Measurements from ENCODE around the gene SMARCA2.

SMARCA2 gene

DNA sequence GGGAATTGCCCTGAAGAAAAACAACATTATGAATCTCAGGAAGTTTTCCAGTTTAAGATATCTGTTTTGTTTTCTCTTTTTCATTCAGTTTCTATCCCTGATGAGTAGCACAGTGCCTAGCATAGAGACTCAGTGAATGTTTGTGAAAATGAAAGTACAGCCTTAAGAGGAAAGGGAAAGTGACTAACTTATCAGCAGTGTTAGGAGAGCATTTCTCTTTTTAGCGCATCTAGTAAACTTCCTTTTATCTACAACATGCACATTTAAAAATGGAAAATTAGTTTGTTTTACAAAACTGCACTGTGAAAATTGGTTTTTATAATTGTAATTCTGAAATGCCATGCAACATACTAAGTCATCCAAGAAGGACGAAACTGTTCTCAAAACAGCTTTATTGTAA, 110.8 kb downstream of the SMARCA2 start:
- H3K79me2 ChIP-seq (ENCODE audit: insufficient read depth, low read length) = no peaks in the 10 kb centered on the region
- no peaks in the 10 kb centered on the region for H4K20me1 ChIP-seq (ENCODE audit: low read depth, low read length)
- H3K27ac ChIP-seq (ENCODE audit: low read depth, low read length) = no peak overlapping the region
- no peaks in the 10 kb centered on the region for H3K9me3 ChIP-seq (ENCODE audit: insufficient read depth, low read length)
- no peak overlapping the region for H3K4me3 ChIP-seq (ENCODE audit: insufficient read depth, low read length, poor library complexity, severe bottlenecking)
- no peaks in the 10 kb centered on the region for H3K36me3 ChIP-seq (ENCODE audit: low read length)
- H3K9ac ChIP-seq (ENCODE audit: low read length) = no peak overlapping the region
- no peaks in the 10 kb centered on the region for H3F3A ChIP-seq (ENCODE audit: insufficient read depth)
- no peak overlapping the region for H3K4me2 ChIP-seq (ENCODE audit: low read depth, low read length, poor library complexity, severe bottlenecking)
- H3K27me3 ChIP-seq (ENCODE audit: low read length) = no peaks in the 10 kb centered on the region
- H2AFZ ChIP-seq (ENCODE audit: low read depth, low read length, severe bottlenecking) = no peak overlapping the region
- TF ChIP-seq EZH2phosphoT487 (conservative IDR thresholded peaks at IDR 0.05; ENCODE audit: low read length) = no peak
- TF ChIP-seq, protein P1, sequence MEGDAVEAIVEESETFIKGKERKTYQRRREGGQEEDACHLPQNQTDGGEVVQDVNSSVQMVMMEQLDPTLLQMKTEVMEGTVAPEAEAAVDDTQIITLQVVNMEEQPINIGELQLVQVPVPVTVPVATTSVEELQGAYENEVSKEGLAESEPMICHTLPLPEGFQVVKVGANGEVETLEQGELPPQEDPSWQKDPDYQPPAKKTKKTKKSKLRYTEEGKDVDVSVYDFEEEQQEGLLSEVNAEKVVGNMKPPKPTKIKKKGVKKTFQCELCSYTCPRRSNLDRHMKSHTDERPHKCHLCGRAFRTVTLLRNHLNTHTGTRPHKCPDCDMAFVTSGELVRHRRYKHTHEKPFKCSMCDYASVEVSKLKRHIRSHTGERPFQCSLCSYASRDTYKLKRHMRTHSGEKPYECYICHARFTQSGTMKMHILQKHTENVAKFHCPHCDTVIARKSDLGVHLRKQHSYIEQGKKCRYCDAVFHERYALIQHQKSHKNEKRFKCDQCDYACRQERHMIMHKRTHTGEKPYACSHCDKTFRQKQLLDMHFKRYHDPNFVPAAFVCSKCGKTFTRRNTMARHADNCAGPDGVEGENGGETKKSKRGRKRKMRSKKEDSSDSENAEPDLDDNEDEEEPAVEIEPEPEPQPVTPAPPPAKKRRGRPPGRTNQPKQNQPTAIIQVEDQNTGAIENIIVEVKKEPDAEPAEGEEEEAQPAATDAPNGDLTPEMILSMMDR (IDR thresholded peaks at IDR 0.05; ENCODE audit: insufficient read depth, low read length, poor library complexity, severe bottlenecking) = no peak
- H3K9me2 ChIP-seq (replicated peaks; ENCODE audit: insufficient read depth, low read length) = no peaks in the 10 kb centered on the region

DNA sequence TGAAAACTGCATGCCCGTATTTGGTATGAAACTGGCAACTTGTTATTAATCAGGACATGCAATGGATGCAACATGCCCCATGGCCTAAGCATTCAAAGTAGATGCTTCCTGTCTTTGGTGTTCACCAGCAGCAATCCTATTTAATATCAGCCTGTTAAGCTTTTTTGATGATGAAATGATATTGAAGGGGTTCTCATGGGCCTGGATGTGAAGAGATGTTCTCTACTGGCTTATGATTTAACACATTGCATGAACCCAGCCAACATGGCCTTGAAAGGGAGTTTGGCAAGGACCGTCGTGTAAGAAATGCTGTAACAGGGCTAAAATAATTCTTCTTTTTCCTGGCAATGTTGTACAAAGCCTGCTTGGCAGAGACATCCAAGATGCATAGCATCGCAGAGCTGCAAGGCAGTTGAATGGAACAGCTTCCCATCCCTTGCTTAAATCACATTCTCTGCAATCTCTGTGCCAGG, 111.2 kb downstream of the SMARCA2 start:
- TF ChIP-seq EZH2phosphoT487 (conservative IDR thresholded peaks at IDR 0.05; ENCODE audit: low read length) = no peak
- TF ChIP-seq, protein P1 (IDR thresholded peaks at IDR 0.05; ENCODE audit: insufficient read depth, low read length, poor library complexity, severe bottlenecking) = no peak
- H2AFZ ChIP-seq (ENCODE audit: low read depth, low read length, severe bottlenecking) = no peak overlapping the region
- H3K27me3 ChIP-seq (ENCODE audit: low read length) = no peaks in the 10 kb centered on the region
- no peak overlapping the region for H3K4me2 ChIP-seq (ENCODE audit: low read depth, low read length, poor library complexity, severe bottlenecking)
- H4K20me1 ChIP-seq (ENCODE audit: low read depth, low read length) = no peaks in the 10 kb centered on the region
- no peaks in the 10 kb centered on the region for H3K79me2 ChIP-seq (ENCODE audit: insufficient read depth, low read length)
- no peak overlapping the region for H3K27ac ChIP-seq (ENCODE audit: low read depth, low read length)
- H3K4me3 ChIP-seq (ENCODE audit: insufficient read depth, low read length, poor library complexity, severe bottlenecking) = no peak overlapping the region
- H3F3A ChIP-seq (ENCODE audit: insufficient read depth) = no peaks in the 10 kb centered on the region
- H3K36me3 ChIP-seq (ENCODE audit: low read length) = no peaks in the 10 kb centered on the region
- H3K9me3 ChIP-seq (ENCODE audit: insufficient read depth, low read length) = no peaks in the 10 kb centered on the region
- no peaks in the 10 kb centered on the region for H3K9me2 ChIP-seq (replicated peaks; ENCODE audit: insufficient read depth, low read length)
- no peak overlapping the region for H3K9ac ChIP-seq (ENCODE audit: low read length)

DNA sequence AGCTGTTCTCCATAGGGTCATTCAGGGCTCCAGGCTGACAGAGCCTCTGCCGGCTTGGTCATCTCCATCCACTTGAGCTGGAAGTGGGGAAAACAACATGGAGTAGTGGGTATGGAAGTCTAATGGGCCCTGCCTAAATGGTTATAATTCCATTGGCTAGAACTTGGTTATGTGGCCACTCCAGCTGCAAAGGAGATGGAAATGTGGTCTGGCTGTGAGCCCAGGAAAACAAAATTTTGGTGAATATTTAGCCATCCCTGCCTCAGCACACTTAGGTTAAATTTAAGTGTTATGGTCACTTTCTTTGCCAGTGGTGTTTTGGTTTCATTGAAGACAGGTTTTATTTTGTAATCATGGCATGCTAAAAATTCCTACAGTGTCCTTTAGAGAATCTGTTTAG, 112.3 kb downstream of the SMARCA2 start:
- Histone ChIP-seq H3K79me2 (ENCODE audit: insufficient read depth, low read length) (no peaks in the 10 kb centered on the region), H3K36me3 (ENCODE audit: low read length) (no peaks in the 10 kb centered on the region), H3K4me2 (ENCODE audit: low read depth, low read length, poor library complexity, severe bottlenecking) (no peak overlapping the region), H3K9me2 (replicated peaks; ENCODE audit: insufficient read depth, low read length) (no peaks in the 10 kb centered on the region), H4K20me1 (ENCODE audit: low read depth, low read length) (no peaks in the 10 kb centered on the region), H3K27me3 (ENCODE audit: low read length) (no peaks in the 10 kb centered on the region), H2AFZ (ENCODE audit: low read depth, low read length, severe bottlenecking) (no peak overlapping the region), H3K4me3 (ENCODE audit: insufficient read depth, low read length, poor library complexity, severe bottlenecking) (no peak overlapping the region), H3F3A (ENCODE audit: insufficient read depth) (no peaks in the 10 kb centered on the region), H3K9ac (ENCODE audit: low read length) (no peak overlapping the region), H3K9me3 (ENCODE audit: insufficient read depth, low read length) (no peaks in the 10 kb centered on the region), H3K27ac (ENCODE audit: low read depth, low read length) (no peak overlapping the region)
- TF ChIP-seq, protein P1 (IDR thresholded peaks at IDR 0.05; ENCODE audit: insufficient read depth, low read length, poor library complexity, severe bottlenecking) = no peak
- no peak for TF ChIP-seq EZH2phosphoT487 (conservative IDR thresholded peaks at IDR 0.05; ENCODE audit: low read length)

All from SU-DHL-6 (cell line).